Panc1 (cell line): ENCODE measurements around the gene LEMD2.

Experiments used
- POLR2AphosphoS5 ChIP-seq: IDR thresholded peaks from 2 replicates; pipeline ENCODE4 v1.6.1; 2012; ENCODE audit warnings: mild to moderate bottlenecking, low read depth, low read length, moderate library complexity
- SIN3A ChIP-seq: IDR thresholded peaks from 2 replicates; pipeline ENCODE4 v1.6.1; 2012; ENCODE audit warnings: low read depth, mild to moderate bottlenecking, low read length, moderate library complexity, borderline replicate concordance; ENCODE audit not compliant: insufficient read depth
- TF ChIP-seq, protein P1 (sequence below): fragments of 450-650 bp; IDR thresholded peaks from 2 replicates; pipeline ENCODE4 v1.5.1; 2017; ENCODE audit warnings: mild to moderate bottlenecking
- TF ChIP-seq, protein P2 (sequence below), 2 experiments: IDR thresholded peaks; 2 replicates each; pipeline ENCODE4 v1.6.1; 2011 to 2012; ENCODE audit warnings: low read depth in 2 of 2, control low read depth in 1 of 2, low read length in 1 of 2, mild to moderate bottlenecking in 1 of 2, moderate library complexity in 1 of 2; ENCODE audit not compliant: insufficient read depth in 1 of 2

GRCh38 chr6:33815854-33816253, 26.9 kb upstream of the LEMD2 start:
- TF ChIP-seq, protein P1, sequence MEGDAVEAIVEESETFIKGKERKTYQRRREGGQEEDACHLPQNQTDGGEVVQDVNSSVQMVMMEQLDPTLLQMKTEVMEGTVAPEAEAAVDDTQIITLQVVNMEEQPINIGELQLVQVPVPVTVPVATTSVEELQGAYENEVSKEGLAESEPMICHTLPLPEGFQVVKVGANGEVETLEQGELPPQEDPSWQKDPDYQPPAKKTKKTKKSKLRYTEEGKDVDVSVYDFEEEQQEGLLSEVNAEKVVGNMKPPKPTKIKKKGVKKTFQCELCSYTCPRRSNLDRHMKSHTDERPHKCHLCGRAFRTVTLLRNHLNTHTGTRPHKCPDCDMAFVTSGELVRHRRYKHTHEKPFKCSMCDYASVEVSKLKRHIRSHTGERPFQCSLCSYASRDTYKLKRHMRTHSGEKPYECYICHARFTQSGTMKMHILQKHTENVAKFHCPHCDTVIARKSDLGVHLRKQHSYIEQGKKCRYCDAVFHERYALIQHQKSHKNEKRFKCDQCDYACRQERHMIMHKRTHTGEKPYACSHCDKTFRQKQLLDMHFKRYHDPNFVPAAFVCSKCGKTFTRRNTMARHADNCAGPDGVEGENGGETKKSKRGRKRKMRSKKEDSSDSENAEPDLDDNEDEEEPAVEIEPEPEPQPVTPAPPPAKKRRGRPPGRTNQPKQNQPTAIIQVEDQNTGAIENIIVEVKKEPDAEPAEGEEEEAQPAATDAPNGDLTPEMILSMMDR = no peak
- TF ChIP-seq, protein P2, sequence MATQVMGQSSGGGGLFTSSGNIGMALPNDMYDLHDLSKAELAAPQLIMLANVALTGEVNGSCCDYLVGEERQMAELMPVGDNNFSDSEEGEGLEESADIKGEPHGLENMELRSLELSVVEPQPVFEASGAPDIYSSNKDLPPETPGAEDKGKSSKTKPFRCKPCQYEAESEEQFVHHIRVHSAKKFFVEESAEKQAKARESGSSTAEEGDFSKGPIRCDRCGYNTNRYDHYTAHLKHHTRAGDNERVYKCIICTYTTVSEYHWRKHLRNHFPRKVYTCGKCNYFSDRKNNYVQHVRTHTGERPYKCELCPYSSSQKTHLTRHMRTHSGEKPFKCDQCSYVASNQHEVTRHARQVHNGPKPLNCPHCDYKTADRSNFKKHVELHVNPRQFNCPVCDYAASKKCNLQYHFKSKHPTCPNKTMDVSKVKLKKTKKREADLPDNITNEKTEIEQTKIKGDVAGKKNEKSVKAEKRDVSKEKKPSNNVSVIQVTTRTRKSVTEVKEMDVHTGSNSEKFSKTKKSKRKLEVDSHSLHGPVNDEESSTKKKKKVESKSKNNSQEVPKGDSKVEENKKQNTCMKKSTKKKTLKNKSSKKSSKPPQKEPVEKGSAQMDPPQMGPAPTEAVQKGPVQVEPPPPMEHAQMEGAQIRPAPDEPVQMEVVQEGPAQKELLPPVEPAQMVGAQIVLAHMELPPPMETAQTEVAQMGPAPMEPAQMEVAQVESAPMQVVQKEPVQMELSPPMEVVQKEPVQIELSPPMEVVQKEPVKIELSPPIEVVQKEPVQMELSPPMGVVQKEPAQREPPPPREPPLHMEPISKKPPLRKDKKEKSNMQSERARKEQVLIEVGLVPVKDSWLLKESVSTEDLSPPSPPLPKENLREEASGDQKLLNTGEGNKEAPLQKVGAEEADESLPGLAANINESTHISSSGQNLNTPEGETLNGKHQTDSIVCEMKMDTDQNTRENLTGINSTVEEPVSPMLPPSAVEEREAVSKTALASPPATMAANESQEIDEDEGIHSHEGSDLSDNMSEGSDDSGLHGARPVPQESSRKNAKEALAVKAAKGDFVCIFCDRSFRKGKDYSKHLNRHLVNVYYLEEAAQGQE (IDR thresholded peaks at IDR 0.05; ENCODE audit: insufficient read depth in 1 of 2, low read depth in 2 of 2, low read length in 1 of 2) = no peak
- TF ChIP-seq SIN3A (no peak), POLR2AphosphoS5 (no peak)
